GM19438 (cell line): Measurements from ENCODE around the gene CYP2C9.
A peak's percentile ranks its signal among the peaks of the same experiment; 100 is the strongest.
"Not testable (repeated sequence)": the region's sequence is repeated elsewhere in the genome, so short reads cannot be mapped to it uniquely, and the experiment has no call there.

Experiments
- ATAC-seq: cut with Tn5 transposase; IDR thresholded peaks from one replicate; pipeline ENCODE4 v1.9.1; 2021; ENCODE audit warnings: low read depth; ENCODE audit not compliant: unreplicated experiment

The CYP2C9 gene

GRCh38 chr10:94938383-94938782, at the start of gene CYP2C9:
Gene CYP2C9, plus strand, starts transcription at chr10:94938658. Its CDS starts 25 bp downstream, at chr10:94938683.
- no peak for ATAC-seq

GRCh38 chr10:94889123-94889522, 49.3 kb upstream of the CYP2C9 start:
- ATAC-seq = no peak

GRCh38 chr10:94890264-94891022, 48.0 kb upstream of the CYP2C9 start:
- no peak for ATAC-seq

GRCh38 chr10:94898414-94898813, 40.0 kb upstream of the CYP2C9 start:
- not testable (repeated sequence) for ATAC-seq

GRCh38 chr10:94902080-94902479, 36.4 kb upstream of the CYP2C9 start:
- ATAC-seq = no peak

- no peak for ATAC-seq
These were observed 35.9 kb upstream of the CYP2C9 start for GRCh38 chr10:94902570-94902969.

- ATAC-seq = not testable (repeated sequence)
These were observed 33.8 kb upstream of the CYP2C9 start for GRCh38 chr10:94904506-94905148.

- ATAC-seq = no peak
These were observed 22.0 kb upstream of the CYP2C9 start for GRCh38 chr10:94916423-94916822.

GRCh38 chr10:94936721-94937120, 1.7 kb upstream of the CYP2C9 start:
- no peak for ATAC-seq

- not testable (repeated sequence) for ATAC-seq
These were observed 5.1 kb downstream of the CYP2C9 start for GRCh38 chr10:94943432-94944103.

GRCh38 chr10:94946181-94946580, 7.7 kb downstream of the CYP2C9 start:
- not testable (repeated sequence) for ATAC-seq

GRCh38 chr10:94963901-94964300, 25.4 kb downstream of the CYP2C9 start:
- peak; percentile 74 for ATAC-seq

GRCh38 chr10:94983555-94983954, 45.1 kb downstream of the CYP2C9 start:
- ATAC-seq = no peak

GRCh38 chr10:94989192-94989591, 50.7 kb downstream of the CYP2C9 start:
- ATAC-seq = no peak

GRCh38 chr10:94991243-94991888, 52.9 kb downstream of the CYP2C9 start:
- ATAC-seq = no peak

- ATAC-seq = no peak
These were observed 54.4 kb downstream of the CYP2C9 start for GRCh38 chr10:94992811-94993210.

GRCh38 chr10:94997741-94998174, 59.3 kb downstream of the CYP2C9 start:
- ATAC-seq = no peak

GRCh38 chr10:95026461-95026860, 88.0 kb downstream of the CYP2C9 start:
- no peak for ATAC-seq

- ATAC-seq = no peak
These were observed 93.2 kb downstream of the CYP2C9 start for GRCh38 chr10:95031656-95032055.

- no peak for ATAC-seq
These were observed 95.9 kb downstream of the CYP2C9 start for GRCh38 chr10:95034401-95034800.
